Measurements from ENCODE around the gene SH3GL2. TPM values are rescaled to one million over a fixed set of nuclear protein-coding genes. Genes with fewer than 3 reads are reported as not detected.

The SH3GL2 gene
- total RNA-seq, 1 experiment from 2014 or later = not detected

DNA sequence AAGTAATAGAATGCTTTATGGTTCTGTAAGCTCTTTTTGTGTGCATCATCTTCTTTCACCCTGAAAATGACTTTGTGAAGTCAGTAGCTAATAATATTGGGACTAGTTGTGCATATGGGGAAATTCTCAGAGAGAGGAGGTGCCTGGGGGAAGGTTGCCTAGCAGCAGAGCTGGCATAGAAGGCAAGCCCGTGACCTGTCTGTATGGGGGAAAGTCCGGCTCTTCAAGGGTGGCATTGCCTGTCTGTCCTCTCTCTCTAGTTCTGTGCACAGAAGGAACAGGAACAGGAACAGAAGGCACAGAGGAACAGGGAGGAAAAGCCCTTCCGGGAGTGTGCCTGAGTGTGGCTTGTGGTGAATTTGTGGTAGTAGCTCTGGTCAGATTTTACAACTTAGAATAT, 33.1 kb downstream of the SH3GL2 start:
- Histone ChIP-seq H3K4me1 (ENCODE audit: control insufficient read depth, insufficient read depth, low read length) (no peaks in the 10 kb centered on the region), H3K4me3 (ENCODE audit: low read depth in 2 of 2, low read length in 2 of 2) (no peak overlapping the region), H3K9me3 (ENCODE audit: control insufficient read depth, insufficient read depth, low read depth, low read length) (no peaks in the 10 kb centered on the region), H3K27me3 (ENCODE audit: control insufficient read depth, insufficient read depth, low read length) (no peaks in the 10 kb centered on the region), H3K27ac (ENCODE audit: low read length) (no peak overlapping the region), H3K36me3 (ENCODE audit: control insufficient read depth, insufficient read depth, low read length) (no peaks in the 10 kb centered on the region)
- in situ Hi-C loops (cut with HindIII; ENCODE audit: low pct_unique_long_range_greater_than_20kb, low sequenced_read_pairs) (no loop called here), intact Hi-C loops (cut with micrococcal nuclease; ENCODE audit: unreplicated experiment) (no loop called here)
- TF ChIP-seq REST (IDR thresholded peaks at IDR 0.05; ENCODE audit: insufficient read depth in 1 of 2, low read depth in 2 of 2, low read length in 1 of 2) = no peak
- no peak for TF ChIP-seq CTCF (IDR thresholded peaks at IDR 0.05)
- no peak for TF ChIP-seq SIN3A (IDR thresholded peaks at IDR 0.05; ENCODE audit: borderline replicate concordance, insufficient read depth, low read depth, low read length)
- TF ChIP-seq TCF7L2 (IDR thresholded peaks at IDR 0.05; ENCODE audit: low read depth, low read length) = no peak
- TF ChIP-seq POLR2AphosphoS5 (IDR thresholded peaks at IDR 0.05; ENCODE audit: low read depth, low read length) = no peak
- ATAC-seq (no peak), DNase-seq (ENCODE audit: low read depth, low spot score) (no peak)
- CTCF ChIA-PET = no interaction called here
- POLR2A ChIA-PET = no interaction called here
- no TSS peak for BruUV-seq (replicated peaks)

- in situ Hi-C loops (cut with HindIII; ENCODE audit: low pct_unique_long_range_greater_than_20kb, low sequenced_read_pairs) = no loop called here
- intact Hi-C loops (cut with micrococcal nuclease; ENCODE audit: unreplicated experiment) = no loop called here
- no peak overlapping the region for H3K4me3 ChIP-seq (ENCODE audit: low read depth in 2 of 2, low read length in 2 of 2)
- POLR2A ChIA-PET = no interaction called here
- no peaks in the 10 kb centered on the region for H3K9me3 ChIP-seq (ENCODE audit: control insufficient read depth, insufficient read depth, low read depth, low read length)
- no peak overlapping the region for H3K27ac ChIP-seq (ENCODE audit: low read length)
- TF ChIP-seq SIN3A (IDR thresholded peaks at IDR 0.05; ENCODE audit: borderline replicate concordance, insufficient read depth, low read depth, low read length) = no peak
- TF ChIP-seq CTCF (IDR thresholded peaks at IDR 0.05) = no peak
- TF ChIP-seq POLR2AphosphoS5 (IDR thresholded peaks at IDR 0.05; ENCODE audit: low read depth, low read length) = no peak
- TF ChIP-seq TCF7L2 (IDR thresholded peaks at IDR 0.05; ENCODE audit: low read depth, low read length) = no peak
- no peak for TF ChIP-seq REST (IDR thresholded peaks at IDR 0.05; ENCODE audit: insufficient read depth in 1 of 2, low read depth in 2 of 2, low read length in 1 of 2)
- DNase-seq (ENCODE audit: low read depth, low spot score) (no peak), ATAC-seq (no peak)
- CTCF ChIA-PET = no interaction called here
- no peaks in the 10 kb centered on the region for H3K36me3 ChIP-seq (ENCODE audit: control insufficient read depth, insufficient read depth, low read length)
- no TSS peak for BruUV-seq (replicated peaks)
- H3K27me3 ChIP-seq (ENCODE audit: control insufficient read depth, insufficient read depth, low read length) = no peaks in the 10 kb centered on the region
- no peaks in the 10 kb centered on the region for H3K4me1 ChIP-seq (ENCODE audit: control insufficient read depth, insufficient read depth, low read length)
These were observed 34.9 kb downstream of the SH3GL2 start for GRCh38 chr9:17613758-17614157.

All from Panc1 (cell line).